ENCODE results near the gene TTLL6. TPM values are rescaled to one million over a fixed set of nuclear protein-coding genes. Genes with fewer than 3 reads are reported as not detected.
A peak's percentile ranks its signal among the peaks of the same experiment; 100 is the strongest.

The TTLL6 gene
- total and polyA plus RNA-seq, 12 donors: 0.06 to 0.73 (median 0.21) TPM; not detected in 8

- peaks cover 8 to 99% (median 91%) of the 10 kb centered on the region in 7 donors for H3K27me3 ChIP-seq
- H3K36me3 ChIP-seq: no peaks in the 10 kb centered on the region
- no peak overlapping the region for H3K27ac ChIP-seq
- no peak for DNase-seq
- intact Hi-C loops (cut with DNase I): no loop called here
- peak in 1 of 8 donors; percentile 39 for ATAC-seq
- no peak for TF ChIP-seq CTCF (IDR thresholded peaks at IDR 0.05)
- H3K9me3 ChIP-seq: no peaks in the 10 kb centered on the region
- peaks cover 0 to 14% (median 0%) of the 10 kb centered on the region in 9 donors for H3K4me1 ChIP-seq
- WGBS, 2 donors: 20 to 23% methylated on average over 4 of the region's 4 CpGs
- H3K4me3 ChIP-seq: no peak overlapping the region
These were observed 56.6 kb downstream of the TTLL6 start for GRCh38 chr17:48760411-48760810.

DNA sequence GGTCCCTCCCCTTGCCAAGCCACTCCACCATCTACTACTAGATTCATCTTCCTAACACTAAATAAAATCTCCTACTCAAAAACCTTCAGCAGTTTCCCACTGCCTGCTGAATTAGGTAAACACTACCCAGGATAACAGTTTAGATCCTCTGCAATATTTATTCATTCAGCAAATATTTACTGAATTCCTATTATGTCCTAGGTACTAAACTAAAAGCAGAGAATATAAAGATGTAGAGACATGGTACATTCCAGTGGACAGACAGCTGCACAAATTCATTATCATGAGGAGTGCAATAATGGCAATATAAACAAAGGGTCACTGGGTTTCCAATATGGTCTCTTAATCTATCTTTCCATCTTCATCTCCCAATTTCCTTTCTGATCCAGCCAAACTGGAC lies 57.7 kb downstream of the TTLL6 start:
- H3K36me3 ChIP-seq: no peaks in the 10 kb centered on the region
- peaks cover 0 to 23% (median 8%) of the 10 kb centered on the region in 9 donors for H3K4me1 ChIP-seq
- ATAC-seq (no peak), DNase-seq (no peak)
- no peak overlapping the region for H3K27ac ChIP-seq
- H3K9me3 ChIP-seq: no peaks in the 10 kb centered on the region
- no peak overlapping the region for H3K4me3 ChIP-seq
- peaks cover 19 to 99% (median 91%) of the 10 kb centered on the region in 7 donors for H3K27me3 ChIP-seq
- TF ChIP-seq CTCF (IDR thresholded peaks at IDR 0.05): no peak
- intact Hi-C loops (cut with DNase I): no loop called here

GRCh38 chr17:48757524-48757961 lies 59.5 kb downstream of the TTLL6 start:
- Histone ChIP-seq H3K27ac (no peak overlapping the region), H3K9me3 (no peaks in the 10 kb centered on the region), H3K36me3 (no peaks in the 10 kb centered on the region), H3K4me1 (peaks cover 0 to 36% (median 8%) of the 10 kb centered on the region in 9 donors), H3K4me3 (no peak overlapping the region), H3K27me3 (peaks cover 24 to 100% (median 91%) of the 10 kb centered on the region in 7 donors)
- 39 to 52% methylated on average over 2 of the region's 2 CpGs for WGBS, 2 donors
- no peak for TF ChIP-seq CTCF (IDR thresholded peaks at IDR 0.05)
- DNase-seq (no peak), ATAC-seq (no peak)
- intact Hi-C loops (cut with DNase I): no loop called here

DNA sequence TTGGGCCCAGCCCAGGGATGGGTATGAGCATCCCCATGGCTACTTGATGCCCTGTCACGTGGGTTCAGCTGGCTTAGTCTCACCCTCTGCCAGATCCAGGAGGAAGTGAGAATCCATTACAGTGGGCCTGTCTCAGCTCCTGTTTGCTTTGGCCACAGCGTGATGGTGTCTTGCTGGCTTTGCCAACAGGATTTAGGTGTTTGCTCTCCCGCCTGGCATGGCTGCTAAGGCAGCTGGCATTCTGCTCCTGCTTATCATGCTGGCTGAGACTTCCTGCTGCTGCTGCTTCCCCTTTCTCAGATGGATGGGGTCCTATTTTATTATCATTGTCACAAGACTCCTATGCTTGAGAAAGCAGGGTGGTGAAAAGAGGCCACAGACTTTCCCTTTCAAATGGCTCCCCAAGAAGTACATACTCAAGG lies 60.2 kb downstream of the TTLL6 start:
- H3K27ac ChIP-seq: no peak overlapping the region
- no peaks in the 10 kb centered on the region for H3K36me3 ChIP-seq
- DNase-seq: no peak
- intact Hi-C loops (cut with DNase I): no loop called here
- 16 to 41% methylated on average over 3 of the region's 3 CpGs for WGBS, 2 donors
- no peaks in the 10 kb centered on the region for H3K9me3 ChIP-seq
- H3K4me1 ChIP-seq: peaks cover 0 to 37% (median 8%) of the 10 kb centered on the region in 9 donors
- ATAC-seq: no peak
- peaks cover 31 to 100% (median 93%) of the 10 kb centered on the region in 7 donors for H3K27me3 ChIP-seq
- TF ChIP-seq CTCF (IDR thresholded peaks at IDR 0.05): no peak
- H3K4me3 ChIP-seq: no peak overlapping the region
